Caco-2 (cell line): ENCODE results near the gene SNX30. TPM values are rescaled to one million over a fixed set of nuclear protein-coding genes. Genes with fewer than 3 reads are reported as not detected.
A peak's percentile ranks its signal among the peaks of the same experiment; 100 is the strongest.

Source experiments
- BruUV-seq: library from RNA; stranded (reverse); fragments of 400-500 nt; replicated peaks from 2 replicates; lab custom pipeline; 2021; lab: Mats Ljungman, UMichigan
- CTCF ChIA-PET: fragments of 300-600 bp; sonication (Branson Sonifier 250); formaldehyde crosslinking; loops from one replicate; lab custom pipeline; 2022; ENCODE audit warnings: antibody characterized with exemption; lab: Charles Lee
- POLR2A ChIA-PET: fragments of 300-600 bp; sonication (Branson Sonifier 250); formaldehyde crosslinking; loops from one replicate; lab custom pipeline; 2022; ENCODE audit warnings: antibody characterized with exemption; lab: Charles Lee
- DNase-seq, 2 experiments: peaks; one replicate each; pipeline versions ENCODE4 v3.0.0 to v3.0.0-alpha.2; 2020 to 2022
- H3K27me3 ChIP-seq: replicated peaks from 2 replicates; pipeline ENCODE4 v1.6.0; 2011; ENCODE audit warnings: low read length; ENCODE audit not compliant: control insufficient read depth, insufficient read depth
- H3K36me3 ChIP-seq: 2 replicates; pipeline ENCODE4 v1.5.1; 2011; ENCODE audit warnings: low read length; ENCODE audit not compliant: control insufficient read depth, insufficient read depth
- H3K4me1 ChIP-seq: fragments of 250-450 bp; sonication (Bioruptor Pico); 2 replicates; pipeline ENCODE4 v1.5.1; 2020; ENCODE audit warnings: mild to moderate bottlenecking
- H3K4me3 ChIP-seq: 2 replicates; pipeline ENCODE4 v1.5.1; 2011; ENCODE audit warnings: low read depth, mild to moderate bottlenecking, control low read depth, low read length
- H3K9me3 ChIP-seq: fragments of 250-450 bp; sonication (Bioruptor Pico); 2 replicates; pipeline ENCODE4 v1.5.1; 2020; ENCODE audit warnings: mild to moderate bottlenecking, moderate library complexity
- H3K27ac Mint-ChIP-seq: one replicate; pipeline ENCODE4 v1.8.0; 2022; ENCODE audit warnings: mixed read lengths; ENCODE audit not compliant: unreplicated experiment
- H3K27me3 Mint-ChIP-seq: one replicate; pipeline ENCODE4 v1.8.0; 2022; ENCODE audit warnings: mixed read lengths; ENCODE audit not compliant: insufficient read depth, unreplicated experiment
- H3K36me3 Mint-ChIP-seq: one replicate; pipeline ENCODE4 v1.8.0; 2022; ENCODE audit warnings: mild to moderate bottlenecking, mixed read lengths; ENCODE audit not compliant: insufficient read depth, unreplicated experiment
- H3K4me1 Mint-ChIP-seq: one replicate; pipeline ENCODE4 v1.8.0; 2022; ENCODE audit warnings: low read depth, mixed read lengths; ENCODE audit not compliant: unreplicated experiment
- H3K4me3 Mint-ChIP-seq: one replicate; pipeline ENCODE4 v1.8.0; 2022; ENCODE audit warnings: mild to moderate bottlenecking, moderate library complexity, mixed read lengths; ENCODE audit not compliant: unreplicated experiment
- H3K9me3 Mint-ChIP-seq: one replicate; pipeline ENCODE4 v1.8.0; 2022; ENCODE audit warnings: mixed read lengths; ENCODE audit not compliant: unreplicated experiment
- intact Hi-C: fragments of 100-400 bp; cut with micrococcal nuclease; formaldehyde crosslinking; loops from one replicate; pipeline ENCODE4 v1.10.0; 2022; ENCODE audit not compliant: unreplicated experiment
- total RNA-seq: library from RNA; stranded (reverse); gene quantifications from 2 replicates; pipeline ENCODE4 v1.2.3, GENCODE V29; 2022
- TF ChIP-seq, protein P1 (sequence below), 2 experiments: fragments of 200-600 bp in 1 of 2; IDR thresholded peaks; 1 replicate in 1 of 2; 2 replicates in 1 of 2; pipeline versions ENCODE4 v1.5.1 to v1.8.0; 2011 to 2022; ENCODE audit warnings: antibody characterized with exemption in 1 of 2, control low read depth in 1 of 2, inconsistent platforms in 1 of 2, low read depth in 1 of 2, low read length in 1 of 2, mild to moderate bottlenecking in 1 of 2, moderate library complexity in 1 of 2; ENCODE audit not compliant: insufficient read depth in 1 of 2, severe bottlenecking in 1 of 2, unreplicated experiment in 1 of 2

Gene SNX30
- total RNA-seq, 1 experiment from 2014 or later, result 21.8 TPM

- DNase-seq, result no peak
- Mint-ChIP-seq H3K36me3 (peaks cover 25% of the 10 kb centered on the region), H3K9me3 (peaks cover 9% of the 10 kb centered on the region), H3K4me1 (peaks cover 14% of the 10 kb centered on the region), H3K4me3 (no peak overlapping the region), H3K27me3 (no peaks in the 10 kb centered on the region), H3K27ac (no peak overlapping the region)
- intact Hi-C loops, result no loop called here
- H3K4me3 ChIP-seq, result no peak overlapping the region
- CTCF ChIA-PET, result no interaction called here
- TF ChIP-seq, protein P1, sequence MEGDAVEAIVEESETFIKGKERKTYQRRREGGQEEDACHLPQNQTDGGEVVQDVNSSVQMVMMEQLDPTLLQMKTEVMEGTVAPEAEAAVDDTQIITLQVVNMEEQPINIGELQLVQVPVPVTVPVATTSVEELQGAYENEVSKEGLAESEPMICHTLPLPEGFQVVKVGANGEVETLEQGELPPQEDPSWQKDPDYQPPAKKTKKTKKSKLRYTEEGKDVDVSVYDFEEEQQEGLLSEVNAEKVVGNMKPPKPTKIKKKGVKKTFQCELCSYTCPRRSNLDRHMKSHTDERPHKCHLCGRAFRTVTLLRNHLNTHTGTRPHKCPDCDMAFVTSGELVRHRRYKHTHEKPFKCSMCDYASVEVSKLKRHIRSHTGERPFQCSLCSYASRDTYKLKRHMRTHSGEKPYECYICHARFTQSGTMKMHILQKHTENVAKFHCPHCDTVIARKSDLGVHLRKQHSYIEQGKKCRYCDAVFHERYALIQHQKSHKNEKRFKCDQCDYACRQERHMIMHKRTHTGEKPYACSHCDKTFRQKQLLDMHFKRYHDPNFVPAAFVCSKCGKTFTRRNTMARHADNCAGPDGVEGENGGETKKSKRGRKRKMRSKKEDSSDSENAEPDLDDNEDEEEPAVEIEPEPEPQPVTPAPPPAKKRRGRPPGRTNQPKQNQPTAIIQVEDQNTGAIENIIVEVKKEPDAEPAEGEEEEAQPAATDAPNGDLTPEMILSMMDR (IDR thresholded peaks at IDR 0.05; ENCODE audit: insufficient read depth in 1 of 2, low read depth in 1 of 2, low read length in 1 of 2, severe bottlenecking in 1 of 2, unreplicated experiment in 1 of 2), result no peak
- BruUV-seq, result no TSS peak
- H3K9me3 ChIP-seq, result no peaks in the 10 kb centered on the region
- POLR2A ChIA-PET, result no interaction called here
- peaks cover 2% of the 10 kb centered on the region; the same call in 1 of the 2 replicates for H3K36me3 ChIP-seq
- H3K27me3 ChIP-seq, result no peaks in the 10 kb centered on the region
- 0 out of 2 replicates have a peak, but pooled peaks cover 8% of the 10 kb centered on the region for H3K4me1 ChIP-seq
Measured at GRCh38 chr9:112864403-112864802, 113.8 kb downstream of the SNX30 start.

DNA sequence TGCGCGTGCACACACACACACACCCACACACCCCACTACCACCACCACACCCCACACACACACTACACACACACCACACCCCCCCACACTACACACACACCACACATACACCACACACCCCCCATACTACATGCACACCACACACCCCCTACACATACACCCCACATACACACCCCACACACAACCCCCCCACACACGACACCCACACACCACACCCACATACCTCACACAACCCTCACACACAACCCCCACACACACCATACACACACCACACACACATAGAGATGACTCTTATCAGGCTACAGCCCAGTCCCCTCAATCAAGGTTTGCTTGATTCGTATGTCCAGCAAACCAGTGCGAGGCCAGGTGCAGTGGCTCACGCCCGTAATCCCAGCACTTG, 114.4 kb downstream of the SNX30 start:
- Histone ChIP-seq H3K36me3 (peaks cover 2% of the 10 kb centered on the region; the same call in 1 of the 2 replicates), H3K9me3 (no peaks in the 10 kb centered on the region), H3K27me3 (no peaks in the 10 kb centered on the region), H3K4me3 (no peak overlapping the region), H3K4me1 (0 out of 2 replicates have a peak, but pooled peaks cover 8% of the 10 kb centered on the region)
- Mint-ChIP-seq H3K27ac (no peak overlapping the region), H3K4me3 (no peak overlapping the region), H3K36me3 (peaks cover 31% of the 10 kb centered on the region), H3K4me1 (peaks cover 19% of the 10 kb centered on the region), H3K27me3 (no peaks in the 10 kb centered on the region), H3K9me3 (peaks cover 9% of the 10 kb centered on the region)
- CTCF ChIA-PET, result no interaction called here
- BruUV-seq, result no TSS peak
- intact Hi-C loops, result no loop called here
- TF ChIP-seq, protein P1 (IDR thresholded peaks at IDR 0.05; ENCODE audit: insufficient read depth in 1 of 2, low read depth in 1 of 2, low read length in 1 of 2, severe bottlenecking in 1 of 2, unreplicated experiment in 1 of 2), result no peak
- POLR2A ChIA-PET, result no interaction called here
- no peak for DNase-seq

GRCh38 chr9:112866662-112867274, 116.2 kb downstream of the SNX30 start:
- Mint-ChIP-seq H3K9me3 (peaks cover 9% of the 10 kb centered on the region), H3K27me3 (no peaks in the 10 kb centered on the region), H3K4me3 (no peak overlapping the region), H3K27ac (peak overlapping the region; percentile 95), H3K4me1 (peaks cover 20% of the 10 kb centered on the region), H3K36me3 (peaks cover 43% of the 10 kb centered on the region)
- TF ChIP-seq, protein P1 (IDR thresholded peaks at IDR 0.05; ENCODE audit: insufficient read depth in 1 of 2, low read depth in 1 of 2, low read length in 1 of 2, severe bottlenecking in 1 of 2, unreplicated experiment in 1 of 2), result no peak
- ChIA-PET CTCF (no interaction called here), POLR2A (no interaction called here)
- H3K4me1 ChIP-seq, result 0 out of 2 replicates have a peak, but pooled peaks cover 8% of the 10 kb centered on the region
- H3K4me3 ChIP-seq, result no peak overlapping the region
- H3K9me3 ChIP-seq, result no peaks in the 10 kb centered on the region
- peak; percentile 24 to 75 for DNase-seq
- intact Hi-C loops, result no loop called here
- no TSS peak for BruUV-seq
- H3K36me3 ChIP-seq, result peaks cover 2% of the 10 kb centered on the region; the same call in 1 of the 2 replicates
- no peaks in the 10 kb centered on the region for H3K27me3 ChIP-seq
